HG03378 (cell line): ENCODE results near the gene MNAT1.
"Not testable (repeated sequence)": the region's sequence is repeated elsewhere in the genome, so short reads cannot be mapped to it uniquely, and the experiment has no call there.

Experiments used
- ATAC-seq: cut with Tn5 transposase; IDR thresholded peaks from one replicate; pipeline ENCODE4 v1.9.1; 2021; ENCODE audit warnings: mild to moderate bottlenecking, moderate library complexity; ENCODE audit not compliant: unreplicated experiment

Gene MNAT1

DNA sequence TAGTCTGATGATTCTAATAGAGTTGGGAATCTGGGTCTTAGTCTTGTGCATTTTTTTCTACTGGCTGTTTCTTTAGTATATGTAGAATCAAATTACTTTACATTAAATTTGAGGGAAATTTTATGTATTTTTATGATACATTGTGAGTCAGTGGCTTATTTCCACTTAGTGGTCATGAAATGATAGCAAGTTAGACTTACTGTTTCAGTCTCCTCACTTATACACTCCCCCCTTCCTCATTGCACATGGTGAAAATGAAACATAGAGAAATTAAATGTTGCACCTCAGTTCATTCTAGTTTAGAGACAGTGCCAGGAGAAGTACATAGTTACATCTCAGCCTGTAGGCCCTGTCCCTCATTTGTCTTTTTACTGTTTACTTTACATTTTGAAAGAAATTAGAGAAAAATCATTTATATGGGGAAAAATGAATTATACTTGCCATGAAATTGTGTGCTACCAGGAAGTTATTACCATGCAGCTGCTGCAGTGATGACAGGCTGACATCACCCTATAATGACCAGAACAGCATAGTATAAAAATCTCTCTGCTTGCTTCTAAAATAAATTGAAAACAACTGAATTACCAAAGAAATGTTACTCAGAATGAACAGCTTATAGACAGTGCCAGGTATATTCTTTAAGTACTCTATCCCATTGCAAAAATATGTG is 133.1 kb downstream of the MNAT1 start:
- ATAC-seq, result no peak

DNA sequence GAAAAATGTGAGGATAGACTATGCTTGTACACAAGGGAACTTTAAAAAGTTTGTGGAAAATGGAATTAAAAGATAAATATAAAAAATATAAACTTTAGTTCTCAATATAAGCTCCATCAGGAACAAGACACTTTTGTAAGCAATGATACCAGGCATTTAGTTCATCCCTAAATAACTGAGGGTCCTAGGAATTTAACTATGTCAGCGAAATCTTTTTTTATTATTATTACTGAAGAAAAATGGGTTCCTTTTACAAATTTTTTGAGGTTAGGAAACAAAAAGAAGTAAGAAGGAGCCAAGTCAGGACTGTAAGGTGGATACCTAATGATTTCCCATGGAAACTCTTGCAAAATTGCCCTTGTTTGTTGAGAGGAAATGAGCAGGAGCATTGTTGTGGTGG is 143.6 kb downstream of the MNAT1 start:
- ATAC-seq, result no peak

DNA sequence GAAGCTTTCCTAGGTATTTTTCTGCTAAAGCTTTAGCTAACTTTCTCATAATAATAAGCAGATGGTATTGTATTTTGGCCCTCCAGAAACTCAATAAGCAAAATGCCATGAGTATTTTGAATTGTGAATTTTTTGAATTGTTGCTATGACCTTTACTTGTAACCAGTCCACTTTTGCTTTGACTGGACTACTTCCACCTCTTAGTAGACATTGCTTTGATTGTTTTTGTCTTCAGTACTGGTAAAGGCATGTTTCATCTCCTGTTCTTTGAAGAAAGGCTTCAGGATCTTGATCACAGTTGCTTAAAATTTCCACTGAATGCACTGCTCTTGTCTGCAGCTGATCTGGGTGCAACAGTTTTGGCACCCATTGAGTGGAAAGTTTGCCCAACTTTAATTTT is 144.0 kb downstream of the MNAT1 start:
- ATAC-seq, result no peak

DNA sequence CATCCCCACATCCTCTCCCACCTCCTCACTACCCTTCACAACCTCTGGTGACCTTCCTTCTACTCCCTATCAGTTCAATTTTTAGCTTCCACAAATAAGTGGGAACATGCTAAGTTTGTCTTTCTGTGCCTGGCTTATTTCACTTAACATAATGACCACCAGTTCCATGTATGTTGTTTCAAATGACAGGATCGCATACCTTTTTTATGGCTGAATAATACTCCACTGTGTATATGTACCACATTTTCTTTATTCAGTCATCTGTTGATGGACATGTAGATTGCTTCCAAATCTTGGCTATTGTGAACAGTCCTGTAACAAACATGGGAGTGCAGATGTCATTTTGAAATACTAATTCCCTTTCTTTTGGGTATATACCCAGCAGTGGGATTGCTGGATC is 147.7 kb downstream of the MNAT1 start:
- ATAC-seq, result no peak

DNA sequence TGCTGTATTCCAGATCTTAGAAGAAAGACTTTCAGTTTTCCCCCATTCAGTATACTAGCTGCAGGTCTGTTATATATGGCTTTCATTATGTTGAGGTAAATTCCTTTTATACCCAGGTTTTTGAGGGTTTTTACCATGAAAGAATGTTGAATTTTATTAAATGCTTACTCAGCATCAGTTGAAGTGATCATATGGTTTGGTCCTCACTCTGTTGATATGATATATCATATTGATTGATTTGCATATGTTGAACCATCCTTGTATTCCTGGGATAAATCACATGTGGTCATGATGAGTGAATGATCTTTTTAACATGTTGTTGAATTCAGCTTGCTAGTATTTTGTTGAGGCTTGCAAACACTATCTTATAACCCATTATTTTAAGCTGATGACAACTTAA is 149.6 kb downstream of the MNAT1 start:
- ATAC-seq, result no peak

DNA sequence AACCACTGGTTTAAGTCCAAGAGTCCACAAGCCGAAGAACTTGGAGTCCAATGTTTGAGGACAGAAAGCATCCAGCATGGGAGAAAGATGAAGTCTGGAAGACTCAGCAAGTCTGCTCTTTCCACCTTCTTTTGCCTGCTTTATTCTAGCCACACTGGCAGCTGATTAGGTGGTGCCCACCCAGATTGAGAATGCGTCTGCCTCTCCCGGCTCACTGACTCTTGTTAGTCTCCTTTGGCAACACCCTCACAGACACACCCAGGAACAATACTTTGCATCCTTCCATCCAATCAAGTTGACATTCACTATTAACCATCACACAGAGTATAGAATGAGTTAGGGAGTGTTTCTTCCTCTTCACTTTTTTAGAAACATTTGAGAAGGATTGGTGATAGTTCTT is 156.1 kb downstream of the MNAT1 start:
- not testable (repeated sequence) for ATAC-seq

DNA sequence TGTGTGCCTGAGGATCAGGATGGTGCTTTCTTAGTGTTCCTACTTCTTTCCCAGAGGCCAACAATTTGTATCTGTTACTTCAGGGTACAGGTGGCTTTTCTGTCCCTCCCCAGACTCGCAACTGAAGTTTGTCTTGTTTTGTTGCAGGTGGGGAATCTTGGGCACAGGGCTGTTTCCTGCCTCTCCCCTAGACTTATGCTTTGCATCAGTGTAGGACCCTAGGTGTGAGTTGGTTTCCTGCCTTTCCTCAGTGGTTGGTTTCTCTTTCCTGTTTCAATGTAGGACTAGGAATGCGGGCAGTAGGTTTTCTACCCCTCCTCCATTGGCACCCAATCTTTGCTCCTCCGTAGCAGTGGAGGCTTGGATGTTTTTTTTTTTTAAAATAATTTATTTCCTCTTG is 159.3 kb downstream of the MNAT1 start:
- no peak for ATAC-seq

DNA sequence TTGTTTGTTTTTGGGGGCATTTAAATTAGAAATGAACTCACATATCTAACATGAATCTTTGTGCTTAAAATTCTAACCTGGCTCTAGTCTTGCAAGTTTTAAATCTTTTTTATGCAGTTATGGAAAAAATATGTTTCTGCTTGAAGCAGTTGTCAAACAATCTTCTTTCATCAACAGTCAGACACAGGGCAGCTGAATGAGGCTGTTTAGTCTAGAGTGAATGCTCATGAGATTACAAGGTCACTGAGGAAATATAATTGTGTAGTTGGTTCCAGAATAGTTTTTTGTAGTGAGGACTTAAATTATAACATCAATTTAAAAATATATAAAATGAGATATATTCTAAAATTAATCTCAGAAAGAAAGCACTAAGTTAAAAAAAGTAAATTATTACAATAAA is 169.8 kb downstream of the MNAT1 start:
- ATAC-seq, result no peak

DNA sequence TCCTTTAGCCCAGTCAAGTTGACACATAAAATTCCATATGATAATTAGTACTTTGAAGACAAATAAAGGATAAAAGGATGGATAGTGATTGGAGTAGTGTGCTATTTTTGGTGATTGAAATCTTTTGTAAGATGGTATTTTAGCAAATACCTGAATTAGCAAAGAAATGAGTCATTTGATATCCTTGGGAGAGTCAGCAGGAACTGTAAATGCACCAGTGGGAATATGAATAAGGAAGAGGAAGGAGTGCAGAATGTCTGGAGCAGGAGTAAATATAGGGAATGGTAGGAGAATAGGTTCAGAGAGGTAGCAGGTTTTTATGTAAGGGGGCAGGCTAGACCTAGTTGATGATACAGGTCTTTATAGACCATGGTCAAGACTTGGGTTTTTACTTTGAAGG is 171.4 kb downstream of the MNAT1 start:
- no peak for ATAC-seq

DNA sequence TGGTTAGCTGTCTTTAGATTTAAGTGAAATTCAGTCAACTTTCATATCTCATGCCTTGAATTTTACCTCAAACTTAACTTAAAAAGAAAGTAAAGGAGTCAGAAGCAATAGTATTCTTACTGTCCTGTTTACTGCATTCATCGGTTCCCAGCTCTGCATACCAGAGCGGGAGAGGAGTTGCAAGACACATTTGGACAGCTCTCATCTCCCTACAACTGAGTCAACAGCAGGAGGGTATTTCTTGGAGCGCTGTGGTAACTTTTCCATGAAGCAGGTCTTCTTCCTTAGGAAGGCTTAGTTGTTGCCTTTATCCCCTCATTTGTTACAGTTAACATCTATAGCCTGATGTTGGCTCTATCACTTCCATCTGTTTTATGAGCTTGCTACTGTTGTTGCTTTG is 181.2 kb downstream of the MNAT1 start:
- no peak for ATAC-seq

DNA sequence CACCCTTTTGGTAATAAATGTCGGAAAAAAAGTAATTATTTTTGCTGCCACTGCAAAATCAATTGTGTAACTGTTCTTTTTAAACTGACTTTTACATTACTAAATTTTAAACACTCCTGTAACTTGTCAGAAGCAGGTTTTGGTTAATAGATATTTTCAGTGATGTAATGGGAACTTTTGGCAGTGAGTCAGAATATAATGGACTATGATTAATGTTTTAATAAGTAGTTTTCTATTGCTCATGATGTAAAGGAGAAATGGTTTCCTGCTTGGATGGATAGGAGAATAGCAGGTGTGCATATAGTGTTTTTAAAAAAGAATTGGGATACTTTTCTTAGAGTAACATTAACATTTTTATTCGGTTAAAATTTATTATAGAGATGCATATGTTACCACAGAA is 187.5 kb downstream of the MNAT1 start:
- no peak for ATAC-seq

DNA sequence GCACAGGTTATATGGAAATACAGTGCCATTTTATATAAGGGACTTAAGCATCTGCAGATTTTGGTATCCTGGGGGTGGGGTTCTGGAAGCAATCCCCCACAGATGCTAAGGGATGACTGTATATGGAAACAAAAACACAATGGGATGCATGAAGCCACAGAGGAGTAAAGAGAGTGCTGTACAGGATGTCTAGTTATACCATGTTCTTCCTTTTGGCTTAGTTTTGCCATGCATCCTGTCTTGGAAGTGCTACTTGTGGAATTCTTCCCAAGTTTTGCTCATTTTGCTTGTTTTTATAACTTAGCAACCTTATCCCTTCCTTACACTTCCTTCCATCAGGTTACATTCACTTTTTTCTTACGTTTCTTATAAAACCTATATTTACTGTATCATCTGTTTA is 190.7 kb downstream of the MNAT1 start:
- ATAC-seq, result no peak

DNA sequence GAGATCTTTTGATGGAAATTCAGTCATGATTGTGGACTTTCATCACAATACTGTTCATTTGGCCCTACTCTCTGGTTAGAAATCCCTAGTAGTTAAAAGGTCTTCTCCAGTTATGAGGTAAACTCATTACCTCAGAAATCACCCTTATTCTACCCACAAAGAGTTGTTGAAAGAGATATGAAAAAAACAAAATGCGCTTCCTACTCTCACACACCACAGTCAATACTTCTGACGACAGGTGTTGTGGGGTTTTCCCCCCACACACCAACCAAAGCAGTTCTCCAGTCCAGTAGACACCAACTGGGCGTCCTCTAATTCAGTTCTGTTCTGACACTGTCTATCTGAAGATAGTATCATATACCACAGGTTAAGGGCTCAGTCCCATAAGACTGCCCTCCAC is 191.4 kb downstream of the MNAT1 start:
- ATAC-seq, result peak; percentile 81

DNA sequence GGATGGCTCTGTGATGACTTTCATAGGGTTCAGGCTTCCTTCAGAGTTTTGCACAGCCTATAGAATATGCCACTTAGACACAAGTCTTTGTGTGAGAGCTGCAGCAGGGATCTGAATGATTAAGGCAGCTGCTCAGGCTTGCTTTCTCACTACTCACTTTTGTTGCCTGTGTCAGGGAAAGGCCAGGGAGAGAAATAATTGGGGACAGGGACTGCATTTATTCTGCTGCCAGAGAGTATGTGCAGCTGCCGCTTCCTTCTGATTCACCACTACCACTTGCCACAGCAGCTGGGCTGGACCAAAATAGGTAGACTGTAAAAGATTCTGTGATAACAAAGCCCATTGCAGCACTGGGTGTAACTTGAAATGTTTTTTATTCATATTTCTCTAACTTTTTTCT is 196.7 kb downstream of the MNAT1 start:
- ATAC-seq, result no peak

DNA sequence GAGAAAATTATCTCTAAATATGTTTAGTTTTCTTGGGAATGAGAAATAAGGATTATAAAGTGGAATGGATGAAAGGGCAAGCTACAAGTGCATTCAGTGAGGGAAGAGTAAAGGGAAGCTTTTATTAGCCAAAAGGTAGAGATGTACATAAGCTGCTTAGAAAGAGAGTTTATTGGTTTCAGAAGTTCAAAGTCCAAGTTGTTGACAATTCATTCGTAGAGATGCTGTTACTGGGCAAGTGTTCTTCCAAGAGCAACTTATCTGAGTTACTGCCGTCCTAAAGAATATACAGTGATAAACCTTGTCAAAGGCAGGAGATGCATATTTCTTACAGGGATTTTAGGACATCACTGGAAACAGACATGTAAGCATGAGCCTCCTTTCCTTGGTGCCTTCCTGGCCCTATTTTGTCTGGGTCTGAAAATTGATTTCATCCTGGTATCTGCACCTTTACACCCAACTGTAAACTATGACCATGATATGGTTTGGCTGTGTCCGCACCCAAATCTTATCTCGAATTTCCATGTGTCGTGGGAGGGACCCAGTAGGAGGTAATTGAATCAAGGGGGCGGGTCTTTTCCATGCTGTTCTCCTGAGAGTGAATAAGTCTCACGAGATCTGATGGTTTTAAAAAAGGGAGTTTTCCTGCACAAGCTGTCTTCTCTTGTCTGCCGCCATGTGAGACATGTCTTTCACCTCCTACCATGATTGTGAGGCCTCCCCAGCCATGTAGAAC is 199.5 kb downstream of the MNAT1 start:
- no peak for ATAC-seq

DNA sequence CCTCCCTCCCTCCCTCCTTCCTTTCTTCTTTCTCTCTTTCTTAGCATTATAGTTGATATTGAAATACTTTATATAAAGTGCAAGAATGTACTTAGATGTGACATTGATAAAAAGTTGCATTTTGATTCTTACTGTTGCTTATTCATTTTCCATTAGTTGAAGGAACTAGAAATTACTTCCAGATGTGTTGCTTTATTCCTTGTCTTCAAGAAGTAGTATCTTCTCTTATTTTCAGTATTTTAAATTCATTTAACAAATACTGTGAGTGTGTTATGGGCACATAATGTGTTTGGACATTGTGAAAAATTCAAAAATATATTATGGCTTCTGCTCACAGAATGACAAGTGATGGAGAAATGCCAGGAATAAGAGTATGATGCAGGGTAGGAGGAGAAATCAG is 200.8 kb downstream of the MNAT1 start:
- no peak for ATAC-seq

DNA sequence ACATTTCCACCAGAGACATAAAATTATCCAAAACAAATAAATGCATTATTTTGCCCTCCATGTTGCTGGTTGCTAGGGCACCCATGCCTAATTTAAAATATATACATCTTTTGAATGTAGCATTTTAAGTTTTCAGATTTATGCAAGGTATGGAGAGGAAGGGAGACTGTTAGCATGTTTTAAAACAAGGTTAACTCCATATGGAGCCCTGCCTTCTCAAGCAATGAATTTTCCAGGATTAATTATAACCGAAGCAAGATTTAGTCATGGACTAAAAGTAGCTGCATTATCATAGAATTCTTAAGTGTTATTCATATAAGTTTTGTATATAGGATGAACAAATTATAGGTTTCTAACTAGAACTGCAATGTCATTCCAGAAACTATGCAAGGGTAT is 209.1 kb downstream of the MNAT1 start:
- no peak for ATAC-seq

DNA sequence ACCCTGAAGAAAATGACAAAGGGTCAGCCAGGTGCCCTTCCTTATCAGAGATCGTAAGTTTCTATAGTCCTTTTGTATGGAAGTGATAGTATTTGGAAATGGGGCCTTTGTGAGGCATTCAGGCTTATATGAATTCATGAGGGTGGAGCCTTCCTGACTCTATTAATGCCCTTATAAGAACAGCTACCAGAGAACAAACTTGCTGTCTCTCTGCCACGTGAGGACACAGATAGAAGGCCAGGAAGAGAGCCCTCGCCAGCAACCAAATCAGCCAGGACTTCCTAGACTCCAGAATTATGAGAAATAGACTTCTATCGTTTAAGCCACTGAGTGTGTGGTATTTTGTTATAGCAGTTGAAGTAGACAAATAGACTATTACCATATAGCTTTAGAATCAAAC is 209.6 kb downstream of the MNAT1 start:
- ATAC-seq, result no peak

DNA sequence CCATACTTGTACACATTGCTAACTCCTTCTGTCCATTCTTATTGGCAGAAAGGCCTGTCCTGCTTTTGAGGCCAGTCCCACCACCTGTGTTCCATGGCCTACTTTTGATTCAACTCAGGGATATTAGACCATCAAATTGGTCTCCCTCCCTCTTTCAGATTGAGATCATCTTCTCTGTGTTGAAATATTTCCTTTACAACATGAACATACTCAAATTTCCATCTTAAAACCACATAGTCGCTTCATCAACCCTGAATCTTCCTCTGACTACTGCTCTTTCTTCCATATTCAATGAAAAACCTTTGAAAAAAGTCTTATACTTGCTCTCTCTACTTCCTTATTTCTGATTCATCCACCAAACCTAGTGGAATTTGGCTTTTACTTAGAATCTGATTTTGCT is 211.4 kb downstream of the MNAT1 start:
- no peak for ATAC-seq

DNA sequence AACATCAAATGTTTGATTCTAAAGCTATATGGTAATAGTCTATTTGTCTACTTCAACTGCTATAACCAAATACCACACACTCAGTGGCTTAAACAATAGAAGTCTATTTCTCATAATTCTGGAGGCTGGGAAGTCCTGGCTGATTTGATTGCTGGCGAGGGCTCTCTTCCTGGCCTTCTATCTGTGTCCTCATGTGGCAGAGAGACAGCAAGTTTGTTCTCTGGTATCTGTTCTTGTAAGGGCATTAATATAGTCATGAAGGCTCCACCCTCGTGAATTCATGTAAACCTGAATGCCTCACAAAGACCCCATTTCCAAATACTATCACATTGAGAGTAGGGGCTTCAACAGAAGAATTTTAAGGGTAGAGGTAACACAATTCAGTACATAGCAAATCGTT is 212.2 kb downstream of the MNAT1 start:
- ATAC-seq, result no peak

DNA sequence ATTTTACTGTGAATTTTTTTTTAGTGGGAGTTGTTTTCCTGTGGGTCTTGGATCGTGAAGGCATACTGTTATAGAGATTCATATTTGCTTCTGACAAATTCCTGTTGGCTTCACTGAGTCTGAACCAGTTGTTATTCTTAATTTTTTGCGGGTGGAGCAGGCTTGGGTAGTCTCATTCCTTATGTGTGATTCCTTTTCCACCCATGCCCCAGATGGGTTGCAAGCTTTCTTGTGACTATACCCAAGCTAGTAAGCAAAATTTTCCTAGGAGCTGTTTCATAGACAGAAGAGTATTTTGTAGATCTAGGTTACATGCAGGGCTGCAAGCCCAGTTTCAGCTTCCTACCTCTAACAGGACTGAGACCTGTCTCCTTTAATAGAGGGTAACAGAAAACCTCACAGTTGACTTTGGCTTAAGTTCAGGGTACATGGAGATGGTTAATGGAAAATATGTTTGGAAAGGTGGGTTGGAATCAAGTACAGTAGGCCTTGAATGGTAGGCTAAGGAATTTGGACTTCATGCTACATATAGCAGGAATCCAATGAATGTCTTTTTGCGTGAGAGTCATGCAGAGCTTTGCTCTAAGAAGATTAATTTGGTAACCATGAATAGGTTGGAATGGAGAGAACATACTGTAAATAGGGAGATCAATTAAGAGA is 217.3 kb downstream of the MNAT1 start:
- ATAC-seq, result no peak

DNA sequence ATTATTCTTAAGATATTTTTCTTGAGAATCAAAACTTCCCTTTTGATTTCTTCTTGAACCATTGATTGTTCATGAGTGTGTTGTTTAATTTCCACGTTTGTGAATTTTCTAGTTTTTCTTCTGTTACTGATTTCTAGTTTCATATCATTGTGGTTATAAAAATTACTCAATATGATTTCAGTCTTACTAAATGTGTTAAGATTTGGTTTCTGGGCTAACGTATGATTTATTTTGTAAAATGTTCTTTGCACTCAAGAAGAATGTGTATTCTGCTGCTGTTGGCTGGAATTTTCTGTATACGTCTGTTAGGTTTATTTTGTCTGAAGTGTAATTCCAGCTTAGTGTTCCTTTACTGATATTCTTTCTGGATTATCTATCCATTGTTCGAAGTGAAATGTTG is 221.6 kb downstream of the MNAT1 start:
- no peak for ATAC-seq
